Thyroid gland (tissue), 4 donors: ENCODE results near the gene PREX1.

Experiments used
- POLR2A ChIP-seq, 2 donors: fragments of 450-650 bp; IDR thresholded peaks; one replicate each; pipeline ENCODE4 v1.6.1; 2017; ENCODE audit warnings: antibody characterized with exemption in 2 of 2, mild to moderate bottlenecking in 2 of 2, moderate library complexity in 1 of 2
- TF ChIP-seq, protein P1 (sequence below), 6 experiments: fragments of 200-600 bp in 3 of 6; fragments of 450-650 bp in 3 of 6; sonication (generic) in 3 of 6; IDR thresholded peaks; one replicate each; pipeline ENCODE4 v1.5.1; 2016 to 2019; ENCODE audit warnings: antibody characterized with exemption in 6 of 6, mild to moderate bottlenecking in 2 of 6, inconsistent platforms in 1 of 6, moderate library complexity in 1 of 6

DNA sequence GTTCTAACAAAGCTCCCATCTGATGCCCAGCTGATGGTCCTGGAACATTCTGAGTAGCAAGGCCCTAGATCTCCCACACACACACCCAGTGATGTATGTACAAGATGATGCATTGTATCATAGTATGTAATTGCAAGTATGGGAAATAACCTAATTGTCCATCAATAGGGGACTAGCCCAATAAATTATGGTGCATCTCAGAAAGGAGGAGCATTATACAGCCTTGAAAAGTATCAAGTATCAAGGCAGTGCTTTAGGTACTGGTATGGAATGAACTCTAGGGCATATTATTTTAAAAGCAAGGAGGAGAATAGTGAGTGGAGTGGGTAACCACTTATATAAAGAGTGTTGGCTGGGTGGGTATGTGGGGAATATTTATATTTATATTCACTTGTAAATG, 24.8 kb upstream of the PREX1 start:
- TF ChIP-seq, protein P1, sequence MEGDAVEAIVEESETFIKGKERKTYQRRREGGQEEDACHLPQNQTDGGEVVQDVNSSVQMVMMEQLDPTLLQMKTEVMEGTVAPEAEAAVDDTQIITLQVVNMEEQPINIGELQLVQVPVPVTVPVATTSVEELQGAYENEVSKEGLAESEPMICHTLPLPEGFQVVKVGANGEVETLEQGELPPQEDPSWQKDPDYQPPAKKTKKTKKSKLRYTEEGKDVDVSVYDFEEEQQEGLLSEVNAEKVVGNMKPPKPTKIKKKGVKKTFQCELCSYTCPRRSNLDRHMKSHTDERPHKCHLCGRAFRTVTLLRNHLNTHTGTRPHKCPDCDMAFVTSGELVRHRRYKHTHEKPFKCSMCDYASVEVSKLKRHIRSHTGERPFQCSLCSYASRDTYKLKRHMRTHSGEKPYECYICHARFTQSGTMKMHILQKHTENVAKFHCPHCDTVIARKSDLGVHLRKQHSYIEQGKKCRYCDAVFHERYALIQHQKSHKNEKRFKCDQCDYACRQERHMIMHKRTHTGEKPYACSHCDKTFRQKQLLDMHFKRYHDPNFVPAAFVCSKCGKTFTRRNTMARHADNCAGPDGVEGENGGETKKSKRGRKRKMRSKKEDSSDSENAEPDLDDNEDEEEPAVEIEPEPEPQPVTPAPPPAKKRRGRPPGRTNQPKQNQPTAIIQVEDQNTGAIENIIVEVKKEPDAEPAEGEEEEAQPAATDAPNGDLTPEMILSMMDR (IDR thresholded peaks at IDR 0.05): no peak
- no peak for TF ChIP-seq POLR2A (IDR thresholded peaks at IDR 0.05)
